Body of pancreas (tissue), 4 donors: Measurements from ENCODE around the gene C1orf35. TPM values are rescaled to one million over a fixed set of nuclear protein-coding genes. Genes with fewer than 3 reads are reported as not detected.

Source experiments
- ATAC-seq: fragments of 150-250 bp; one replicate; pipeline ENCODE4 v1.9.1; 2016
- DNase-seq, 4 donors: peaks; one replicate each; pipeline ENCODE4 v3.0.0-alpha.2; 2019
- H3K27ac ChIP-seq, 4 donors: fragments of 200-600 bp; sonication (generic); 1 replicate in 3 of 4; 2 replicates in 1 of 4; pipeline versions ENCODE4 v1.5.1 to v1.6.1; 2016 to 2019; ENCODE audit warnings: mild to moderate bottlenecking in 1 of 4, mixed read lengths in 1 of 4, moderate library complexity in 1 of 4
- H3K27me3 ChIP-seq, 2 donors: fragments of 200-600 bp; sonication (generic); one replicate each; pipeline ENCODE4 v1.6.0; 2016; ENCODE audit warnings: mild to moderate bottlenecking in 1 of 2
- H3K36me3 ChIP-seq, 2 donors: fragments of 200-600 bp; sonication (generic); replicated peaks in 1 of 2; 2 replicates each; pipeline ENCODE4 v1.5.1; 2016; ENCODE audit warnings: low read depth in 2 of 2; ENCODE audit not compliant: insufficient read depth in 1 of 2
- H3K4me1 ChIP-seq: fragments of 200-600 bp; sonication (generic); one replicate; pipeline ENCODE4 v1.6.0; 2016
- H3K4me3 ChIP-seq, 2 donors: fragments of 200-600 bp; sonication (generic); 1 replicate in 1 of 2; 2 replicates in 1 of 2; pipeline ENCODE4 v1.5.1; 2016 to 2019
- H3K9me3 ChIP-seq, 3 donors: fragments of 200-600 bp; sonication (generic); 1 replicate in 2 of 3; 2 replicates in 1 of 3; pipeline ENCODE4 v1.5.1; 2016
- POLR2A ChIP-seq, 3 donors: fragments of 450-650 bp; IDR thresholded peaks; one replicate each; pipeline ENCODE4 v1.6.1; 2016; ENCODE audit warnings: antibody characterized with exemption in 3 of 3, mild to moderate bottlenecking in 2 of 3
- WGBS, 2 donors: methylation state at CpG; one replicate each; pipeline ENCODE4 v1.1.5; 2017; 5-methylcytosine and 5-hydroxymethylcytosine counted together
- intact Hi-C: fragments of 100-400 bp; cut with DNase I; formaldehyde crosslinking; loops from one replicate; pipeline ENCODE4 v1.15.1; 2023
- total RNA-seq, 2 donors: library from RNA; depleted of rRNA; stranded (reverse); fragments of >200 nt; gene quantifications; one replicate each; pipeline ENCODE4 v1.1.0, GENCODE V29; 2016
- TF ChIP-seq, protein P1 (sequence below), 7 experiments: fragments of 450-650 bp in 4 of 7; fragments of 200-600 bp in 3 of 7; sonication (generic) in 3 of 7; IDR thresholded peaks; one replicate each; pipeline ENCODE4 v1.5.1; 2016 to 2019; ENCODE audit warnings: antibody characterized with exemption in 7 of 7

The C1orf35 gene
- total RNA-seq: 10 to 100 TPM; 10.9 to 71.2 TPM

DNA sequence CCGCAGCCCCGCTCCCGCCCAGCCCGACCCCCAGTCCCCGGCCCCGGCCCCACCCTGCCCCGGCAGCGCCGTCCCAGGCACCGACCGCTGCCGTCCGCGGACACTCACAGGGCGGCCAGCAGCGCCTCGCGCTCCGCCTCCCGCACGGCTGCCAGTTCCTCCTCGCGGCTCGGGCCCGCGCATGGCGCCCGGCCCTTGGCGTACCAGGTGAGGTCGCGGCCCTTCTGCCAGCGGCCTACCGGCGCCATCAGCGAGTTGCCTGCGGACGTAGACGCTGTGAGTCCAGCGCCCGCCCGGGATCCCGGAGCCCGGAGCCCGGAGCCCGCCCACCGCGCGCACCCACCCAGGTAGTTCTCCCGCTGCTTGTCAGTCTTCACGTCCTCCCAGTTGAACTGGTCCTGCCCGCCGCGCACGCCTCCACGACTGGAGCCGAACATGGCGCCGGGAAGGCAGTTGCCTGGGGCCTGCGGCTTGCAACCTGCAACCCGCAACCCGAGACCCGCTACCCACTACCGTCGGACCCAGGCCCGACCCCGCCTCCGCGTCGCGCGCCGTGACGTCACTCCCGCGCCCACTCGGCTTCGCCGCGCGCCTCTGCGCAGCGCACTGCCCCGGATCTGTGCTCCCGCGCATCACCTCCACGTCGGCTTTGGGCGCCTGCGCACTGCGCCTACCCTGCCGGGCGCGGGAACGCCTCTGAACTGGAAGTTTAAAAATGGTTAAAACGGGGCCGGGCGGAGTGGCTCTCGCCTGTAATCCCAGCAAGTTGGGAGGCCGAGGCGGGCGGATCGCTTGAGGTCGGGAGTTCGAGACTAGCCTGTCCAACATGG, at the start of gene C1orf35:
C1orf35 (minus strand) TSS at position 535 of the 830 bp plus-strand sequence; CDS start at position 437, 98 bp downstream.
- no peaks in the 10 kb centered on the region for H3K9me3 ChIP-seq
- WGBS, 2 donors: 0% methylated on average over 10 to 101 of the region's 104 CpGs
- peaks cover 45% of the 10 kb centered on the region for H3K4me1 ChIP-seq
- DNase-seq (peak; percentile 92 to 94 (median 94)), ATAC-seq (peak; percentile 87)
- H3K27ac ChIP-seq: peak within 1 kb of the TSS; percentile 82 to 97 (median 92)
- no peaks in the 10 kb centered on the region for H3K27me3 ChIP-seq
- TF ChIP-seq, protein P1, sequence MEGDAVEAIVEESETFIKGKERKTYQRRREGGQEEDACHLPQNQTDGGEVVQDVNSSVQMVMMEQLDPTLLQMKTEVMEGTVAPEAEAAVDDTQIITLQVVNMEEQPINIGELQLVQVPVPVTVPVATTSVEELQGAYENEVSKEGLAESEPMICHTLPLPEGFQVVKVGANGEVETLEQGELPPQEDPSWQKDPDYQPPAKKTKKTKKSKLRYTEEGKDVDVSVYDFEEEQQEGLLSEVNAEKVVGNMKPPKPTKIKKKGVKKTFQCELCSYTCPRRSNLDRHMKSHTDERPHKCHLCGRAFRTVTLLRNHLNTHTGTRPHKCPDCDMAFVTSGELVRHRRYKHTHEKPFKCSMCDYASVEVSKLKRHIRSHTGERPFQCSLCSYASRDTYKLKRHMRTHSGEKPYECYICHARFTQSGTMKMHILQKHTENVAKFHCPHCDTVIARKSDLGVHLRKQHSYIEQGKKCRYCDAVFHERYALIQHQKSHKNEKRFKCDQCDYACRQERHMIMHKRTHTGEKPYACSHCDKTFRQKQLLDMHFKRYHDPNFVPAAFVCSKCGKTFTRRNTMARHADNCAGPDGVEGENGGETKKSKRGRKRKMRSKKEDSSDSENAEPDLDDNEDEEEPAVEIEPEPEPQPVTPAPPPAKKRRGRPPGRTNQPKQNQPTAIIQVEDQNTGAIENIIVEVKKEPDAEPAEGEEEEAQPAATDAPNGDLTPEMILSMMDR (IDR thresholded peaks at IDR 0.05): peak in 1 of 7 experiments; percentile 19
- TF ChIP-seq POLR2A (IDR thresholded peaks at IDR 0.05): peak; percentile 52 to 82 (median 72)
- intact Hi-C loops: no loop called here
- peak within 1 kb of the TSS; percentile 48 to 73 for H3K4me3 ChIP-seq
- peaks cover 0 to 10% of the 10 kb centered on the region in 2 donors for H3K36me3 ChIP-seq

DNA sequence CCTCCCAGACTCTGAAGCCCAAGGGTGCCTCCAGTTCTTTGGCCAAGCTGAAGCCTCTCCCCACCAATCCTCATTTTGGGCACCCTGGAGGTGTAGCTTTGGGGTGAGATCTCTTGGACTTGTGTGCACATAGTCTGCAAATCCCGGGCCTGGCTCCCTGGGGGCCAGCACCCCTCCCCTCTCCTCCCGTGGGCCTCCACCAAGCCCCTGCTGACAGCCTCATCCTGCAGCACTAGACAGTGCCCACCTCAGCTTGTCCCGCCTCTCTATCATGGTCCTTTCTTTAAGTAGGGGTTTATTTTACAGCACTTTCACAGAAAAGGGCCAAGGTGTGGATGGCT, 49.8 kb upstream of the C1orf35 start:
- no peak overlapping the region for H3K27ac ChIP-seq
- H3K36me3 ChIP-seq: peaks cover 0 to 4% of the 10 kb centered on the region in 2 donors
- TF ChIP-seq, protein P1 (IDR thresholded peaks at IDR 0.05): no peak
- TF ChIP-seq POLR2A (IDR thresholded peaks at IDR 0.05): no peak
- H3K9me3 ChIP-seq: no peaks in the 10 kb centered on the region
- WGBS, 2 donors: 80 to 93% methylated on average over 2 to 3 of the region's 3 CpGs
- peaks cover 21% of the 10 kb centered on the region for H3K4me1 ChIP-seq
- ATAC-seq: no peak
- no peaks in the 10 kb centered on the region for H3K27me3 ChIP-seq
- intact Hi-C loops: no loop called here
- no peak overlapping the region for H3K4me3 ChIP-seq
- DNase-seq: peak in 1 of 4 donors; percentile 7

DNA sequence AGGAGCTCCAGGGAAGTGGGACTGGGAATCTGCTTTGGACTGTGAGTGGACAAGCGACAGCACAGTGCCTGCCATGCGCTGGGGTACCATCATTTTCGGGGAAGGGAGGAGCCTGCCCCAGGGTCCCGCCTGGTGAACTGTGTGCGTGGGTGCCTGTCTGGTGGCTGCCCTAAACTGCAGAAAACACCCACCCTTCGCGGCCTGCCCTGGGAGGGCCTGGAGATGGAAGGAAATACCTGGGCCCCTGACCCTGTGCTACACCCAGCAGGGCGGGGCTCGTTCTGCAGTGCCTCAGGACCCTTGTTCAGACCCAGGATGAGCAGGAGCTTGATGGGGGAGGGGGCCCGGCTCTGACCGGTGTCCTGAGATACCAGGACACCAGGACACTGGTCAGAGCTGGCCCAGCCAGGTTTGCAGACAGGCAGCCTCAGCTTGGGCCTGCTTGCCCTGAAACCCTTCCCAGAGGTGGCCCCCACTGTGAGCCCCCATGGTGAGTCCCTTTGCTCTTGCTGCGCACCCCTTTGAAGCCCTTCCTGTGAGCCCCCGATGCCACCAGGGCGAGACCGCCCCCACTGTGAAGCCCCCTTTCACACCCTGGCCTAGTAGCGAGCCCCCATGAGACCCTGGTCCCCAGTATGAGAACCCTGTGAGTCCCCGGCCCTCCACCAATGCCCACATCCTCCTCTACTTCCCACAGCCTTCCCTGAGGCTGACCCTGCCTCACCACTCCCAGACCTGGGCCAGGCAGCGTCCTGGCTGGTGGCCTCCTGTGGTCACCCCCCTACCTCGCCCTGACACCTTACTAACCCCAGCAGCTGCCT, 49.2 kb upstream of the C1orf35 start:
- Histone ChIP-seq H3K4me3 (no peak overlapping the region), H3K9me3 (no peaks in the 10 kb centered on the region), H3K27me3 (no peaks in the 10 kb centered on the region), H3K27ac (peak overlapping the region in 1 of 4 donors; percentile 71), H3K36me3 (peaks cover 0 to 7% of the 10 kb centered on the region in 2 donors), H3K4me1 (peaks cover 21% of the 10 kb centered on the region)
- no peak for ATAC-seq
- DNase-seq: no peak
- TF ChIP-seq, protein P1 (IDR thresholded peaks at IDR 0.05): no peak
- no peak for TF ChIP-seq POLR2A (IDR thresholded peaks at IDR 0.05)
- 85 to 91% methylated on average over 6 to 17 of the region's 19 CpGs for WGBS, 2 donors
- intact Hi-C loops: no loop called here

DNA sequence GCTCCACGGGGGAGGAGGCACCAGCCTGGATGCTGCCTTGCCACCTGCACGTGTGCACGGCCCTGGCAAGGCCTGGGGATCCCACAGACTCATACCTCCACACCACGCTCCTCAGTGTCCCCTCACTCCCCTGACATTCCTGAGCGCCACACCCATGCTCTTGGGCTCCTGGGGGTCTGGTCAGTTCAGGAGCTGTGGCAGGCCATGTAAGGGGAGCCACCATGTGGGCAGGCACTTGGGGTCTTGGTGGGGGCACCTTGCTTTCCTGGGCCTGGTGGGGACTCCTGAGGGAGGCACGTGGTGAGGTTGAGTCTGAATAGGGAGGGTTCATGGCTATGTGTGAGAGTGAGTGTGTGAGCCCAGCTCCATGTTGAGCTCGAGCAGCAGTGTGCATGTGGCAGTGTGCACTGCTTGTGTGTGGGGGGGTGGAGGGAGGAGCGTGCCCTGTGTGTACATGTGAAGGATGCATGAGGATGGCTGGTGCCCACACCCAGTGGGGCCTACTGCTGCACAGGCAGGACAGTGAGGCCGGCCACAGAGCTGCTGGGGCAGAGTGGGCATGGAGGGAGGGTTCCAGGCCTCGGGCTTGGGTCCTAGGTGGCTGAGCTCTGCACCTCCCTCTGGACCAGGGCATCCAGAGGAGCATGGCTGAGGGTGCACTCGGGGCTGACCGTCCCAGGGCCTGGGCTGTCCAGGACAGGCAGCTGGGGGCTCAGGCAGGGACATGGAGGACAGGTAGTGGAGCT, 48.2 kb upstream of the C1orf35 start:
- H3K36me3 ChIP-seq: peaks cover 0 to 8% of the 10 kb centered on the region in 2 donors
- H3K27ac ChIP-seq: peak overlapping the region in 3 of 4 donors; percentile 39 to 71 (median 51)
- no peaks in the 10 kb centered on the region for H3K9me3 ChIP-seq
- peaks cover 21% of the 10 kb centered on the region for H3K4me1 ChIP-seq
- no peak overlapping the region for H3K4me3 ChIP-seq
- intact Hi-C loops: no loop called here
- ATAC-seq (no peak), DNase-seq (no peak)
- H3K27me3 ChIP-seq: no peaks in the 10 kb centered on the region
- TF ChIP-seq POLR2A (IDR thresholded peaks at IDR 0.05): no peak
- TF ChIP-seq, protein P1 (IDR thresholded peaks at IDR 0.05): no peak
- WGBS, 2 donors: 65 to 85% methylated on average over 5 to 11 of the region's 12 CpGs
